Sigmoid colon (tissue), 7 donors: ENCODE results near the gene PBOV1. TPM values are rescaled to one million over a fixed set of nuclear protein-coding genes. Genes with fewer than 3 reads are reported as not detected.
"Not testable (repeated sequence)": the region's sequence is repeated elsewhere in the genome, so short reads cannot be mapped to it uniquely, and the experiment has no call there.

ENCODE experiments used
- DNase-seq: peaks from one replicate; pipeline ENCODE4 v3.0.0-alpha.2; 2019
- H3K27ac ChIP-seq, 4 donors: fragments of 200-600 bp; sonication (generic); one replicate each; pipeline ENCODE4 v1.5.1; 2016 to 2019; ENCODE audit warnings: mild to moderate bottlenecking in 1 of 4
- H3K27me3 ChIP-seq, 3 donors: fragments of 200-600 bp; sonication (generic); one replicate each; pipeline ENCODE4 v1.5.1; 2019; ENCODE audit warnings: mild to moderate bottlenecking in 1 of 3
- H3K36me3 ChIP-seq, 4 donors: fragments of 200-600 bp; sonication (generic); one replicate each; pipeline ENCODE4 v1.5.1; 2016 to 2019
- H3K4me1 ChIP-seq, 4 donors: fragments of 200-600 bp; sonication (generic); one replicate each; pipeline ENCODE4 v1.5.1; 2017 to 2019
- H3K4me3 ChIP-seq, 4 donors: fragments of 200-600 bp; sonication (generic); one replicate each; pipeline ENCODE4 v1.5.1; 2017 to 2019; ENCODE audit warnings: mild to moderate bottlenecking in 2 of 4, moderate library complexity in 1 of 4
- H3K9me3 ChIP-seq, 4 donors: fragments of 200-600 bp in 3 of 4; sonication (generic) in 3 of 4; one replicate each; pipeline versions ENCODE4 v1.5.1 to v1.6.1; 2013 to 2019
- EP300 ChIP-seq, 4 donors: sonication (generic); formaldehyde crosslinking; IDR thresholded peaks; one replicate each; pipeline ENCODE4 v1.6.1; 2017; ENCODE audit warnings: antibody characterized with exemption in 4 of 4
- POLR2A ChIP-seq, 2 donors: fragments of 450-650 bp; IDR thresholded peaks; one replicate each; pipeline ENCODE4 v1.6.1; 2016; ENCODE audit warnings: antibody characterized with exemption in 2 of 2, mild to moderate bottlenecking in 2 of 2, moderate library complexity in 2 of 2
- POLR2AphosphoS5 ChIP-seq, 4 donors: sonication (generic); formaldehyde crosslinking; IDR thresholded peaks; one replicate each; pipeline ENCODE4 v1.6.1; 2017; ENCODE audit warnings: antibody characterized with exemption in 4 of 4
- WGBS, 2 donors: extraction: QIAGEN DNeasy Blood & Tissue Kit; methylation state at CpG; one replicate each; pipeline ENCODE4 v1.1.7; 2013; 5-methylcytosine and 5-hydroxymethylcytosine counted together
- intact Hi-C: fragments of 100-400 bp; cut with DNase I; formaldehyde crosslinking; loops from one replicate; pipeline ENCODE4 v1.15.1; 2023
- polyA plus RNA-seq, 3 donors: library from polyadenylated mRNA; stranded (reverse); fragments of 200-250 nt; gene quantifications; one replicate each; pipeline ENCODE4 v1.2.3, GENCODE V29; 2013
- total RNA-seq, 4 donors: library from RNA; depleted of rRNA; stranded (reverse); fragments of >200 nt; gene quantifications; one replicate each; pipeline ENCODE4 v1.1.0, GENCODE V29; 2016
- TF ChIP-seq, protein P1 (sequence below), 4 experiments: fragments of 450-650 bp in 3 of 4; fragments of 200-600 bp in 1 of 4; IDR thresholded peaks; one replicate each; pipeline ENCODE4 v1.5.1; 2016 to 2019; ENCODE audit warnings: antibody characterized with exemption in 4 of 4, mild to moderate bottlenecking in 3 of 4, moderate library complexity in 2 of 4
- donor health status: healthy with polysubstance abuse.
- donor health status: Bipolar disorder and iron deficiency.
- donor health status: healthy.

Gene PBOV1
- total and polyA plus RNA-seq, 7 donors, result not detected

DNA sequence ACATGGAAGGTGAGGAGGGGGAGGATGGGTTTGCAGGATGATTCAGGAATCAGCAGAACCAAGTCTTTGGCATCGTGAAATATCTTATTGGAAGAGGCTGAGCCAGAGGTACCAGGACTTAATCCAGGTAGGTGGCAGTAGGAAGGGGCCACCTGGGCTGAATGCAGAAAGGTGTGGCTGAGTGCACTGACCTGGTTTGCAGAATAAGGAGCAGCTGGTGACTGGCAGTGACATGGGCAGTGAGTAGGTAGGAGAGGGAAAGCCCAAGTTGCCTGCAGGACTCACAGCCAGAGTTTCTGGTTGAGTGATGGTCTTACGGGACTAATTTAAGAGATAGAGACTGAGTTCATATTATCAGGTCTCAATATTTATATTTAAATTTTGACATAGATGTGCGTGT, 1.1 kb upstream of the PBOV1 start:
- Histone ChIP-seq H3K36me3 (no peaks in the 10 kb centered on the region), H3K4me1 (no peaks in the 10 kb centered on the region), H3K4me3 (no peak overlapping the region), H3K9me3 (no peaks in the 10 kb centered on the region), H3K27ac (no peak overlapping the region), H3K27me3 (no peaks in the 10 kb centered on the region)
- intact Hi-C loops, result no loop called here
- WGBS, 2 donors, result 49 to 76% methylated on average over 3 of the region's 3 CpGs
- DNase-seq, result no peak
- TF ChIP-seq EP300 (IDR thresholded peaks at IDR 0.05) (no peak), POLR2AphosphoS5 (IDR thresholded peaks at IDR 0.05) (no peak), POLR2A (IDR thresholded peaks at IDR 0.05) (no peak)
- TF ChIP-seq, protein P1, sequence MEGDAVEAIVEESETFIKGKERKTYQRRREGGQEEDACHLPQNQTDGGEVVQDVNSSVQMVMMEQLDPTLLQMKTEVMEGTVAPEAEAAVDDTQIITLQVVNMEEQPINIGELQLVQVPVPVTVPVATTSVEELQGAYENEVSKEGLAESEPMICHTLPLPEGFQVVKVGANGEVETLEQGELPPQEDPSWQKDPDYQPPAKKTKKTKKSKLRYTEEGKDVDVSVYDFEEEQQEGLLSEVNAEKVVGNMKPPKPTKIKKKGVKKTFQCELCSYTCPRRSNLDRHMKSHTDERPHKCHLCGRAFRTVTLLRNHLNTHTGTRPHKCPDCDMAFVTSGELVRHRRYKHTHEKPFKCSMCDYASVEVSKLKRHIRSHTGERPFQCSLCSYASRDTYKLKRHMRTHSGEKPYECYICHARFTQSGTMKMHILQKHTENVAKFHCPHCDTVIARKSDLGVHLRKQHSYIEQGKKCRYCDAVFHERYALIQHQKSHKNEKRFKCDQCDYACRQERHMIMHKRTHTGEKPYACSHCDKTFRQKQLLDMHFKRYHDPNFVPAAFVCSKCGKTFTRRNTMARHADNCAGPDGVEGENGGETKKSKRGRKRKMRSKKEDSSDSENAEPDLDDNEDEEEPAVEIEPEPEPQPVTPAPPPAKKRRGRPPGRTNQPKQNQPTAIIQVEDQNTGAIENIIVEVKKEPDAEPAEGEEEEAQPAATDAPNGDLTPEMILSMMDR (IDR thresholded peaks at IDR 0.05), result no peak

DNA sequence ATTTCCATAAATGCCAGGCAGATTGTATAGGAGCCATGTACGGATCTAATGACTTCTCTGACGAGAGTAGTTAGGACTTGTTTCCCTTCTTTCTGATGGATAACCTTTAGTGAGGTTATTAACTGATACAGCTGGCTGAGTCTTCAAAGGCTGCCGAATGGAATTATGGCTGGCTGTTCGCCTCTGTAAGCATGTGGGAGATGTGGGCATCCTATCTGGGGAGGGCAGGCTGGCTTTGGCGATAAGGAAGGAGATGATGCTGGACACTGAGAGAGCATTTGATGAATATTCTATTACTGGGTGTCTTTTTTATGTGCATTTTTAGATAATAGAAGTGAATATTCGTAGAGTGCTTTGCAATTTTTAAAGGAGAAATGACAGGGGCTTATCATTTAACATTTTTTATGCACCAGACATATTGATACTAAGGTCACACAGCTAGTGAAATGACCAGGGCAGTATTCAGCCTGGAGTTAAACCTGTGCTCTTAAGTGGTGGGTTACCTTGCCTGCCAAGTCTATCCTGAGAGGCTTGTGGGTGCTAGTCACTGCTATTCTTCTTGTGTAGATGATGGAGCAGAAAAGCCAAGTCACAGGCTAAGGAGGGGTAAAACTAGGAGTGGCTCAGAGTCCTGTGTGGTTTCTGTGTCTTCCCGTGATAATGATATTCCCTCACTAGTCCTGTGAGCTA, 3.1 kb downstream of the PBOV1 start:
- TF ChIP-seq POLR2AphosphoS5 (IDR thresholded peaks at IDR 0.05), result no peak
- TF ChIP-seq, protein P1 (IDR thresholded peaks at IDR 0.05), result no peak
- no peak for TF ChIP-seq EP300 (IDR thresholded peaks at IDR 0.05)
- no peak for TF ChIP-seq POLR2A (IDR thresholded peaks at IDR 0.05)
- Histone ChIP-seq H3K4me3 (no peak overlapping the region), H3K36me3 (no peaks in the 10 kb centered on the region), H3K4me1 (no peaks in the 10 kb centered on the region), H3K9me3 (no peaks in the 10 kb centered on the region), H3K27me3 (no peaks in the 10 kb centered on the region), H3K27ac (no peak overlapping the region)
- WGBS, 2 donors, result 18 to 58% methylated on average over 7 of the region's 7 CpGs
- DNase-seq, result no peak
- intact Hi-C loops, result no loop called here

DNA sequence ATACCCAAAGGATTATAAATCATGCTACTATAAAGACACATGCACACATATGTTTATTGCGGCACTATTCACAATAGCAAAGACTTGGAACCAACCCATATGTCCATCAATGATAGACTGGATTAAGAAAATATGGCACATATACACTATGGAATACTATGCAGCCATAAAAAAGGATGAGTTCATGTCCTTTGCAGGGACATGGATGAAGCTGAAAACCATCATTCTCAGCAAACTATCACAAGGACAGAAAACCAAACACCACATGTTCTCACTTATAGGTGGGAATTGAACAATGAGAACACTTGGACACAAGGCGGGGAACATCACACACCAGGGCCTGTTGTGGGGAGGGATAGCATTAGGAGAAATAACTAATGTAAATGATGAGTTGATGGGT, 5.8 kb downstream of the PBOV1 start:
- H3K27ac ChIP-seq, H3K4me1 ChIP-seq, DNase-seq, H3K27me3 ChIP-seq, H3K9me3 ChIP-seq, H3K36me3 ChIP-seq, intact Hi-C loops, H3K4me3 ChIP-seq: not testable (repeated sequence)
- WGBS, 2 donors, result 94 to 100% methylated on average over 2 of the region's 2 CpGs

DNA sequence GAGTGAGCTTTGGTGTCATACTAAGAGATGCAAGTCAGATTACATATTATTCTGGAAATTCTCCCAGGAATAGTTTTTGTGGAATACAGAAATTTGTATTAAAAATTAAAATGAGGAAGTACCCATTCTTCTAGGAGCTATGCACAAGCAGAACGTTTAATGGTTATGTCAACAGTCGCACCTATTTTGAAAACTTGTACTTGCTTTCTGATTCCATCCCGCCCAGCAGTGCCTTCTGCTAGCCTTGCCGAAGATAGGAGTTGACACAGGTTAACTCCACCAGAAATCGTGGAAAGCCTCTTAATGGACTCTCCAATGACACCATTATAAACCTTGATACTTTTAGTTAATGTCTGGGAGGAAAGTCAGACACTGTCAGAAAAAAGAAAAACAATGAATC, 6.7 kb downstream of the PBOV1 start:
- no peaks in the 10 kb centered on the region for H3K36me3 ChIP-seq
- no peak overlapping the region for H3K4me3 ChIP-seq
- H3K27me3 ChIP-seq, result no peaks in the 10 kb centered on the region
- H3K9me3 ChIP-seq, result no peaks in the 10 kb centered on the region
- H3K4me1 ChIP-seq, result no peaks in the 10 kb centered on the region
- no peak for TF ChIP-seq POLR2A (IDR thresholded peaks at IDR 0.05)
- no peak for TF ChIP-seq EP300 (IDR thresholded peaks at IDR 0.05)
- TF ChIP-seq, protein P1 (IDR thresholded peaks at IDR 0.05), result no peak
- no peak for TF ChIP-seq POLR2AphosphoS5 (IDR thresholded peaks at IDR 0.05)
- H3K27ac ChIP-seq, result no peak overlapping the region
- intact Hi-C loops, result no loop called here
- 16 to 51% methylated on average over 5 of the region's 5 CpGs for WGBS, 2 donors
- DNase-seq, result no peak

DNA sequence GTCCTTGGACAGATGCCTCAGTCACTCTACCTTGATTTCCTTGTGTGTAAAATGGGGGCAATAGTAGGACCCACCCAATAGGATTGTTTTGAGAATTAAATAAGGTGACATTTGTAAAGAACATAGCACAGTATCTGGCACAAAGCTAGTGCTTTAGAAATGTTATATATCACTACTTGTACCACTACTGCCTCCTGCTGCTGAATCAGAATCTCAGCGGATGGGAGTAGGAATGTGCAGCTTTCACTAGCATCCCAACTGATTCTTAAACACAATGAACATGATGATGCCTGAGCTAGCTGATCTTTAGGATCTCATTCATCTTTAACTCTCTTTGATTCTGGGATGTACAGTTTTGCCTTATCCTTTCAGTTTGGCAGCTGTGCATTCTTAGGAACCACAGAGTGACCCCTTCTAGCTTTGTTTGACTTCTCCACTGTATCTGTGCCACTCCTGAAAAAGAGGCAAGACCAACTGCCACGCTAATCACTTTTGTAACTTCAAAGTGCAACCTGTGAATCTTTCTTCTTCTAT, 7.2 kb downstream of the PBOV1 start:
- no peak for DNase-seq
- no peak overlapping the region for H3K4me3 ChIP-seq
- TF ChIP-seq POLR2AphosphoS5 (IDR thresholded peaks at IDR 0.05) (no peak), POLR2A (IDR thresholded peaks at IDR 0.05) (no peak), EP300 (IDR thresholded peaks at IDR 0.05) (no peak)
- TF ChIP-seq, protein P1 (IDR thresholded peaks at IDR 0.05), result no peak
- no peaks in the 10 kb centered on the region for H3K4me1 ChIP-seq
- no peaks in the 10 kb centered on the region for H3K36me3 ChIP-seq
- intact Hi-C loops, result no loop called here
- WGBS, 2 donors, result 30 to 74% methylated on average over 2 of the region's 2 CpGs
- H3K9me3 ChIP-seq, result no peaks in the 10 kb centered on the region
- H3K27ac ChIP-seq, result no peak overlapping the region
- H3K27me3 ChIP-seq, result no peaks in the 10 kb centered on the region
